Measurements from ENCODE around the gene ALDH8A1. TPM values are rescaled to one million over a fixed set of nuclear protein-coding genes. Genes with fewer than 3 reads are reported as not detected.

ALDH8A1 gene
- total RNA-seq, 2 experiments from 2014 or later, result not detected

- no peak overlapping the region for H3K27ac ChIP-seq (ENCODE audit: low read depth, low read length, poor library complexity, severe bottlenecking)
- intact Hi-C loops (cut with micrococcal nuclease; ENCODE audit: unreplicated experiment), result no loop called here
- ChIA-PET POLR2A (no interaction called here), CTCF (ENCODE audit: unreplicated experiment) (no interaction called here)
- no peak overlapping the region for H3K4me2 ChIP-seq (ENCODE audit: low read length)
- no TSS peak for BruUV-seq (replicated peaks)
- no peaks in the 10 kb centered on the region for H3K9me2 ChIP-seq (ENCODE audit: insufficient read depth, low read length)
- no peak overlapping the region for H3K4me3 ChIP-seq (ENCODE audit: low read depth, low read length, poor library complexity, severe bottlenecking)
- no peaks in the 10 kb centered on the region for H3K79me2 ChIP-seq (ENCODE audit: insufficient read depth, low read depth, low read length)
- H4K20me1 ChIP-seq (ENCODE audit: insufficient read depth, low read length), result no peaks in the 10 kb centered on the region
- no peak overlapping the region for H2AFZ ChIP-seq (ENCODE audit: low read length)
- TF ChIP-seq EZH2phosphoT487 (IDR thresholded peaks at IDR 0.05; ENCODE audit: borderline replicate concordance, low read depth, low read length) (no peak), CTCF (conservative IDR thresholded peaks at IDR 0.05; ENCODE audit: low read length) (no peak)
- no peak for DNase-seq (ENCODE audit: low spot score)
- no peaks in the 10 kb centered on the region for H3K36me3 ChIP-seq (ENCODE audit: insufficient read depth, low read length)
- H3K4me1 ChIP-seq (ENCODE audit: insufficient read depth, low read length, poor library complexity, severe bottlenecking), result peaks cover 10% of the 10 kb centered on the region
- peaks cover 14% of the 10 kb centered on the region for H3K9me3 ChIP-seq (ENCODE audit: low read length)
Measured at GRCh38 chr6:134891633-134892032, 58.3 kb downstream of the ALDH8A1 start.

GRCh38 chr6:134888316-134888715, 61.6 kb downstream of the ALDH8A1 start:
- intact Hi-C loops (cut with micrococcal nuclease; ENCODE audit: unreplicated experiment), result no loop called here
- H3K79me2 ChIP-seq (ENCODE audit: insufficient read depth, low read depth, low read length), result no peaks in the 10 kb centered on the region
- H3K27ac ChIP-seq (ENCODE audit: low read depth, low read length, poor library complexity, severe bottlenecking), result no peak overlapping the region
- no peaks in the 10 kb centered on the region for H3K36me3 ChIP-seq (ENCODE audit: insufficient read depth, low read length)
- H3K9me3 ChIP-seq (ENCODE audit: low read length), result peaks cover 15% of the 10 kb centered on the region
- ChIA-PET POLR2A (interaction anchor here (0.5 to 1.0 kb wide), 4 partner anchors 10 to 689 kb away, joined by 3 read pairs; no protein-coding TSS in a partner anchor), CTCF (ENCODE audit: unreplicated experiment) (no interaction called here)
- TF ChIP-seq CTCF (conservative IDR thresholded peaks at IDR 0.05; ENCODE audit: low read length) (no peak), EZH2phosphoT487 (IDR thresholded peaks at IDR 0.05; ENCODE audit: borderline replicate concordance, low read depth, low read length) (no peak)
- H3K4me3 ChIP-seq (ENCODE audit: low read depth, low read length, poor library complexity, severe bottlenecking), result no peak overlapping the region
- no peaks in the 10 kb centered on the region for H3K4me1 ChIP-seq (ENCODE audit: insufficient read depth, low read length, poor library complexity, severe bottlenecking)
- no peaks in the 10 kb centered on the region for H4K20me1 ChIP-seq (ENCODE audit: insufficient read depth, low read length)
- H3K9me2 ChIP-seq (ENCODE audit: insufficient read depth, low read length), result no peaks in the 10 kb centered on the region
- BruUV-seq (replicated peaks), result no TSS peak
- no peak overlapping the region for H3K4me2 ChIP-seq (ENCODE audit: low read length)
- no peak for DNase-seq (ENCODE audit: low spot score)
- H2AFZ ChIP-seq (ENCODE audit: low read length), result no peak overlapping the region

- Histone ChIP-seq H3K4me1 (ENCODE audit: insufficient read depth, low read length, poor library complexity, severe bottlenecking) (peaks cover 6% of the 10 kb centered on the region), H3K9me2 (ENCODE audit: insufficient read depth, low read length) (no peaks in the 10 kb centered on the region), H3K36me3 (ENCODE audit: insufficient read depth, low read length) (no peaks in the 10 kb centered on the region), H3K4me3 (ENCODE audit: low read depth, low read length, poor library complexity, severe bottlenecking) (no peak overlapping the region), H4K20me1 (ENCODE audit: insufficient read depth, low read length) (no peaks in the 10 kb centered on the region), H3K4me2 (ENCODE audit: low read length) (no peak overlapping the region), H3K27ac (ENCODE audit: low read depth, low read length, poor library complexity, severe bottlenecking) (no peak overlapping the region), H2AFZ (ENCODE audit: low read length) (no peak overlapping the region), H3K79me2 (ENCODE audit: insufficient read depth, low read depth, low read length) (no peaks in the 10 kb centered on the region), H3K9me3 (ENCODE audit: low read length) (0 out of 2 replicates have a peak, but pooled peaks cover 10% of the 10 kb centered on the region)
- TF ChIP-seq EZH2phosphoT487 (IDR thresholded peaks at IDR 0.05; ENCODE audit: borderline replicate concordance, low read depth, low read length) (no peak), CTCF (conservative IDR thresholded peaks at IDR 0.05; ENCODE audit: low read length) (no peak)
- CTCF ChIA-PET (ENCODE audit: unreplicated experiment), result no interaction called here
- POLR2A ChIA-PET, result no interaction called here
- no TSS peak for BruUV-seq (replicated peaks)
- intact Hi-C loops (cut with micrococcal nuclease; ENCODE audit: unreplicated experiment), result loop anchor here (5.0 kb wide), 1 partner anchor 58 kb away; no protein-coding TSS in a partner anchor
- DNase-seq (ENCODE audit: low spot score), result no peak
Measured at GRCh38 chr6:134884752-134885151, 65.1 kb downstream of the ALDH8A1 start.

Measured in OCI-LY7 (cell line).